Astrocyte of the hippocampus (primary cell): ENCODE measurements around the gene C16orf82.
A peak's percentile ranks its signal among the peaks of the same experiment; 100 is the strongest.
"Not testable (repeated sequence)": the region's sequence is repeated elsewhere in the genome, so short reads cannot be mapped to it uniquely, and the experiment has no call there.

ENCODE experiments used
- DNase-seq: peaks from one replicate; pipeline ENCODE4 v3.0.0; 2011; ENCODE audit warnings: low read depth, low spot score

Gene C16orf82

DNA sequence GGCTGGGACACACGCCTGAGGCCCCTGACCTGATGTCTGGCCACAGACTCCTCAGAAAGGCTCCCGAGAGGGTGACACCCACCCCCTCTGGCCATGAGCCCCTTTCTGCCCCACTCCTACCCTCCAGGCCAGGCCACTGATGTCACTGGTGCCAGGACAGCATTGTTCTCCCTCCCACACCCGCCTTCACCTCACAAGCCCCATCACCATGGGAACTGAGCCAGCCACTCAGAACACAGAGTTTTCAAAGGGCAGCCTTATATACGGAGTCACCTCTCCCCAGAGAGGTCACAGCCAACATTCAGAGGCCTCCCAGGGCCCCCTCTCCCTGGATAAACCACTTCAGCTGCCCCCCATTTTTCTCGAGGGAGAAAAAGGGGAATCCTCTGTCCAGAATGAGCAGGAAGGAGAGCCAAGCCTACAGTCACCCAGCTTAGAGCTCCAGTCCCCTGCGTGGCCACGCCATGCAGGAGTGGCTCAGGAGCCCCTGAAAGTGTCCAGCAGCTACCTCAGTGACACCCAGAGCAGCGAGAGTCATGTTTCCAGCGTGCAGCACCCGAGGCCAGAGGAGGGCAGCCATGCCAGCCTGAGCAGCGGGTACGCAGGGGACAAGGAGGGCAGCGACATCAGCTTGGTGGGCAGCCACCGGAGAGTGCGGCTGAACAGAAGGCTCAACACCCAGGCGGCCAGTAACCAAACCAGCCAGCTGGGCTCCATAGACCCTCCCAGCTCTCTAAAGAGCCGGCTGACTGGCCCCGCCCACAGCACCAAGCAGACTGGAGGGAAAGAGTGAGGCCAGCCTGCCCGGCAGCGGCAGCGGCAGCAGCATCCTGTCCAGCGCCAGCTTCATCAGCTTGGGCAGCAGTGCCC is at the start of gene C16orf82:
C16orf82 (plus strand) TSS at position 260 of the 870 bp plus-strand sequence.
- DNase-seq, result peak; percentile 13

- DNase-seq, result no peak
Observed at GRCh38 chr16:27020031-27020430, 46.7 kb upstream of the C16orf82 start.

DNA sequence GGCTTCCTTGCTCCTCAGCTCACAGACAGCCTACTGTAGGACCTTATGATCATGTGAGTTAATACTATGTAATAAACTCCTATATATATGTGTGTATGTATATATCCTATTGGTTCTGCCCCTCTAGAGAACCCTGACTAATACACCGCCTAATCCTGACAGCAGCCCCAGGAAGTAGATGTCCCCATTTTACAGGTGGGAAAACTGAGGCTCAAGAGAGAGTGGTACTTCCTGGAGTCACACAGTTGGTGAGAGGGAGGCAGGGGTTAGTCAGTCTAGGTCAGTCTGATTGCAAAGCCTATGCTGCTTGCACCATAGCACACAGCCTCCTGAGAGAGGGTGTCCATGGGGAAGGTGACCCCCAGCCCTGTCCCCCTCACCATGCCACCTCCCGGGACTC is 42.7 kb upstream of the C16orf82 start:
- no peak for DNase-seq

- DNase-seq, result no peak
Observed at GRCh38 chr16:27025581-27025980, 41.1 kb upstream of the C16orf82 start.

GRCh38 chr16:27027971-27028370 is 38.8 kb upstream of the C16orf82 start:
- no peak for DNase-seq

DNA sequence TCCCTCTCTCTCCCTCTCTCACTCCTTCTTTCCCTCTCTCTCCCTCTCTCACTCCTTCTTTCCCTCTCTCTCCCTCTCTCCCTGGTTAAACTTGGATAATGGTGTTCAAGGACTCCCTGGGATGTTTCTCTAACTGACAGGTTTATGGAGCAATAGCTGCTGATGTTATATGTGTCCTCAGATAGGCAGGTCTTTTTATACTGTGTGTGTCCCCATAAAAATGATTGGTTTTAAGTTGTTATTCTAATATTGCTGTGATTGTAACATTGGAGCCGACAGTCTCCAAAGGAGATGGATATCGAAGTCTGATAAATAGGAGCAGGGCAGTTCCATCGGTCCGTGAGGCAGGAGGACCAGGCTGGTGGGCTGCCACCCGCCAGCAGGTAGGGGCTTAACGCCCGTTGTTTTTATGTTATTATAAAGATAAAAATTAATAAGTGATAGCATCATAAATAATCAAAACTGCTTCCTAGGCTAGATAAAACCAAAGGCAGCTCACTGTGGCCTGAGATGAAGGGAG is 38.1 kb upstream of the C16orf82 start:
- no peak for DNase-seq

GRCh38 chr16:27029525-27029924 is 37.2 kb upstream of the C16orf82 start:
- DNase-seq, result no peak

- no peak for DNase-seq
Observed at GRCh38 chr16:27033281-27033979, 33.3 kb upstream of the C16orf82 start.

GRCh38 chr16:27040732-27041131 is 26.0 kb upstream of the C16orf82 start:
- DNase-seq, result no peak

DNA sequence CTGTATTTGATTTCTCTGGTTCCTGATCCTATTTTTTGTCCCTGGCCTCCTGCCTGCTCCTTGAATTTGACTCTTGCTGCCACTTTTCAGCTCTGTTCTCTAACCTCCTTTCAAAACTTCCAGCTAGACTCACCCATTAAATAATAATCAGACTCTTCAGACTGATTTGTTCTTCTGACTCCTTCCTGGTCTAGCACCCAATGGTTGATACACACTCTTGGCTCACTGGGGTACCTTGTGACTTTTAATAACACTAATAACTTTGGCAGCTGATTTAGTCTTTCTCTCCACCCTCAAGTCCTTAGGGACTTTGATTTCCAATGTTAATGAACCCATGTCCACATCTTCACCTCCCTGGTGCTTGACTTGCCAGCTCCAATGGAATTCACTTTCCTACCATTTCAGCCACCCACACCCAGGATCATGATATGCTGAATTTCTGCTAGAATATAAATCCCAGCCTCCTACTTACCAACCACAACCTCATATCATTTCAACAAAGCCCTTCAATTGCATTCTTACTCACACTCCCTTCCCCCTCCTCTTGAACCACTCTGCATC is 19.7 kb upstream of the C16orf82 start:
- DNase-seq, result no peak

- no peak for DNase-seq
Observed at GRCh38 chr16:27048316-27048715, 18.4 kb upstream of the C16orf82 start.

DNA sequence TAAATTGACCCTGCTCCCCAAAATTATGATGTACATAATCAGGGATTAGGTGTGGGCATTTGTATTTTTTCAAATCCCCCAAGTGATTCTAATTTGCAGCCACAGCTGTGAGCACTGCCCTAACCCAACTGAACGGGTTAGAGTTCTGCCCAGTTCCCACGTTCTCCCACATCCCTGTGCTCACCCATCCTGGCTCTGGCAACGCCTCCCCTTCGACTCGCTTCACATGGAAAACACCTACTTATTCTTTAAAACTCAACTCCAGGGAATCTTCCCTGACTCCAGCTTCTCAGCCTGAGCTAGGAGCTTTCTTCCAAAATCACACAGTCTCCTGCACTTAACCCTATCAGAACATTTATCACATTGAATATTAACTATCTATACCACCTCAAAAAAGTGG is 17.6 kb upstream of the C16orf82 start:
- no peak for DNase-seq

DNA sequence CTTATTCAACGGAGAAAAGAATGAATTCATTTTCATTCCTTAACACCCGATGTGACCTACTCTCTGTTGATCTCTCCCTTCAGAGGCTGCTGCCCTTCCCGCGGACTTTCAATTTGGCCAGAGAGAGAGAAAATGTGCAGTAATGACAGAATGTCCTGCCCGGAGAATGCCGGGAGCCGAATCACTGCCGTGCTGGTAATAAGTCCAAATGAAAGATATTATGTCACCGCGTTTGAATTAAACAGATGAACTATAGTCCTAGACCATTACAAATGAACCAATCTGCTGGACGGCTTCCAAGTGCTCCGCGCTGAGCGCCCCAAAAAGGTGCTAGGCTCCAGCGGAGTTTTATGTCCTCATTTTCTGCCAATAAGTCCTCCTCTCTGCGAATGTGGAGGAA is 14.7 kb upstream of the C16orf82 start:
- DNase-seq, result peak; percentile 13

GRCh38 chr16:27053996-27054395 is 12.7 kb upstream of the C16orf82 start:
- no peak for DNase-seq

- DNase-seq, result no peak
Observed at GRCh38 chr16:27058299-27058698, 8.4 kb upstream of the C16orf82 start.

DNA sequence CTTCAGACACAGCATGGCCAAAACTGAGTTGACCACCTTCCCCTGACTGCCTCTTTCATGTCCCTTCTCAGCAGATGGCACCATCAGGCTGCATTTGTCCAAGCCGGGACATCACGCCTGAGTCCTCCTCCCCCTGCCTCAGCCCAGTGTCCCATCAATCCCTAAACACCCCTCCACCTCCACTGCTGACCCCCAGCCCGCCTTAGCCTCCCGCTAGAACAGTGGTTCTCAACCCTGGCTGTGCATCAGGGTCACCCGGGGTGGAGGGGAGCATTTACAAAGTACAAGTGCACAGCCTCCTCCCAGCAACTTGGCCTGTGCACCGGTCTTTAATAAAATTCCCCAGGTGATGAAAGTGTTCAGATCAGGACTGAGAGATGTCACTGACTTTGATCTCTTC is 4.0 kb downstream of the C16orf82 start:
- DNase-seq, result no peak

GRCh38 chr16:27073733-27074132 is 7.0 kb downstream of the C16orf82 start:
- no peak for DNase-seq

DNA sequence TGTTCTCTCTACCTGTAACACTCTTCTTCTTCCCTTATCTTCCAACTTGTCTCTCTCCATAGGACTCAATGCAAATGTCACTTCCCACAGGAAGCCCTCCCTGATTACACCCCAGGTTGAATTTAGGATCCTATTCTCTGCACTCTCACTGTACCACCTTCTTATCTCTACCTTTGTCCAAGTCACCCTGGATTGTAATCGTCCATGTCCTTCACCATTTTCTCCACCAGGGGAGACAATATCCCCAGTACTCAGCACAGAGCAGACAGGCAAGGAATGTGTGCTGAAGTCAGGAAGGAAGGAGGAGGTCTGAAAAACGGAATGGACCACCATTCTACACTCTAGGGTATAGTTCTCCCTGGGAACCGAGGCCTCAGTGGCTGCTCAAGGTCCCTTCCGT is 14.2 kb downstream of the C16orf82 start:
- DNase-seq, result no peak

DNA sequence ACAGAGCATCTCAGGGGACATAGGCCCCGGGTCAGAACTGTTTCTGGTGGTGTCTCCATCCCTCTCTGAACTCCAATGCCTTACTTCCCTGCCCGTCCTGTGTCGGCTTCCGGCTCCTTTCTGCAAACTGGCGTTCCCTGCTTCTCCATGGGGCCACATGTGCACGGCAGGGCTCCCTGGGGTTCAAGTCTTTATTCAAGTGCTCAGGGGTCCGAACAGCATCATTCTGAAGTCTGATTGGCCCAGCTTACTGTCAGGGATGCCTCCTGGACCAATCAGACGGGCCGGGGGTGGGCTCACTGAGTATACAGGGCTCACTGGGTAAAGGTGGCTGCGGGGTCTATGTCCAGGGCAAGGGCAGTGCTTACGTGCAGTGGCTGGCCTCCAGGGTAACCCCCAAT is 17.1 kb downstream of the C16orf82 start:
- DNase-seq, result no peak

DNA sequence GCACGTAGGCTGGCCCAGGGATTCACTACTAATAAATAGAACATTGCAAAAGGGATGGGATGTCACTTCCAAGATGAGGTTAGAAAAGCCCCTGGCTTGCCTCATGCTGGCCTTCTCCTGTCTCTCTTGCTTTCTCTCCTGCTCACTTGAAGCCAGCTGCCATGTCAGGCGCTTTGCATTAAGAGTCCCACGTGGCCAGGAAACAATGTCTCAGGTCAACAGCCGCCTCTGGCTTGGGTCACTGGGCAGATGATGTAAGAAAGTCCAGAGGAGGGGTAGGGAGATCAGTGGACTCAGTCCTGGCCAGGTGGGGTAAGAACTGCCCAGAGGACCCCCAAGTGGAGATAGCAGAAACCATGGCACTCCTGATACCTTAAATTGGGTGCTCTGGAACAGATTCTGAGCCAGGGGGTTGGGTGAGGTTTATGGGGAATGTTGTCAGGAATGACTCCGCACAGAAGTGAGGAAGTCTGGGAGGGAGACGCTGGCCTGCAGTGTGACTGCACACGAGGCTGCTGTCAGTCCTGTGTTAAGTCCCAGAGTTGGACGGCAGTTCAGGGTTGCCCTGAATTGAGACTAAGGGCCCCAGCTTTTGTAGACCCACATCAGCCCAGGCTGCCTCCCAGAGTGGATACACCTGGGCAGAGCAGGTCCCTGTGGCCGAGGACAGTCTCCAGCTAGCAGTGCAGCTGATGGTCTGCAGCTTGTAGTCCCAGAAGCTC is 17.7 kb downstream of the C16orf82 start:
- DNase-seq, result no peak

- DNase-seq, result no peak
Observed at GRCh38 chr16:27085182-27085581, 18.5 kb downstream of the C16orf82 start.

- DNase-seq, result not testable (repeated sequence)
Observed at GRCh38 chr16:27086031-27086430, 19.3 kb downstream of the C16orf82 start.
